Cardiac fibroblast (primary cell): Measurements from ENCODE around the gene AICDA.
A peak's percentile ranks its signal among the peaks of the same experiment; 100 is the strongest.
"Not testable (repeated sequence)": the region's sequence is repeated elsewhere in the genome, so short reads cannot be mapped to it uniquely, and the experiment has no call there.

ENCODE experiments used
- DNase-seq, 2 donors: peaks; one replicate each; pipeline versions ENCODE4 v3.0.0 to v3.0.0-alpha.2; 2010; ENCODE audit warnings: low read depth in 2 of 2
- H3K4me3 ChIP-seq, 2 donors: replicated peaks in 1 of 2; 1 replicate in 1 of 2; 2 replicates in 1 of 2; pipeline ENCODE4 v1.5.1; 2011; ENCODE audit warnings: low read depth in 2 of 2, low read length in 2 of 2, mild to moderate bottlenecking in 2 of 2, moderate library complexity in 1 of 2
- TF ChIP-seq, protein P1 (sequence below): IDR thresholded peaks from one replicate; pipeline ENCODE4 v1.5.1; 2011; ENCODE audit warnings: low read depth, mild to moderate bottlenecking, low read length, inconsistent platforms

The AICDA gene

GRCh38 chr12:8637244-8637643, 24.6 kb upstream of the AICDA start:
- TF ChIP-seq, protein P1, sequence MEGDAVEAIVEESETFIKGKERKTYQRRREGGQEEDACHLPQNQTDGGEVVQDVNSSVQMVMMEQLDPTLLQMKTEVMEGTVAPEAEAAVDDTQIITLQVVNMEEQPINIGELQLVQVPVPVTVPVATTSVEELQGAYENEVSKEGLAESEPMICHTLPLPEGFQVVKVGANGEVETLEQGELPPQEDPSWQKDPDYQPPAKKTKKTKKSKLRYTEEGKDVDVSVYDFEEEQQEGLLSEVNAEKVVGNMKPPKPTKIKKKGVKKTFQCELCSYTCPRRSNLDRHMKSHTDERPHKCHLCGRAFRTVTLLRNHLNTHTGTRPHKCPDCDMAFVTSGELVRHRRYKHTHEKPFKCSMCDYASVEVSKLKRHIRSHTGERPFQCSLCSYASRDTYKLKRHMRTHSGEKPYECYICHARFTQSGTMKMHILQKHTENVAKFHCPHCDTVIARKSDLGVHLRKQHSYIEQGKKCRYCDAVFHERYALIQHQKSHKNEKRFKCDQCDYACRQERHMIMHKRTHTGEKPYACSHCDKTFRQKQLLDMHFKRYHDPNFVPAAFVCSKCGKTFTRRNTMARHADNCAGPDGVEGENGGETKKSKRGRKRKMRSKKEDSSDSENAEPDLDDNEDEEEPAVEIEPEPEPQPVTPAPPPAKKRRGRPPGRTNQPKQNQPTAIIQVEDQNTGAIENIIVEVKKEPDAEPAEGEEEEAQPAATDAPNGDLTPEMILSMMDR, result no peak
- H3K4me3 ChIP-seq, result no peak overlapping the region
- no peak for DNase-seq

- no peak overlapping the region for H3K4me3 ChIP-seq
- no peak for DNase-seq
- TF ChIP-seq, protein P1, result no peak
These were observed 23.9 kb upstream of the AICDA start for GRCh38 chr12:8636581-8636980.

DNA sequence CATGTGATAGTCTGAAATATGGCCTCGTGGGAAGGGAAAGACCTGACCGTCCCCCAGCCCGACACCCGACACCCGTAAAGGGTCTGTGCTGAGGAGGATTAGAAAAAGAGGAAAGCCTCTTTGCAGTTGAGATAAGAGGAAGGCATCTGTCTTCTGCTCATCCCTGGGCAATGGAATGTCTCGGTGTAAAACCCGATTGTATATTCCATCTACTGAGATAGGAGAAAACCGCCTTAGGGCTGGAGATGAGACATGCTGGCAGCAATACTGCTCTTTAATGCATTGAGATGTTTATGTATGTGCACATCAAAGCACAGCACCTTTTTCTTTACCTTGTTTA, 23.3 kb upstream of the AICDA start:
- not testable (repeated sequence) for H3K4me3 ChIP-seq, DNase-seq

GRCh38 chr12:8635342-8636006, 22.8 kb upstream of the AICDA start:
- DNase-seq, H3K4me3 ChIP-seq: not testable (repeated sequence)

GRCh38 chr12:8630131-8630530, 17.5 kb upstream of the AICDA start:
- DNase-seq, result no peak
- no peak overlapping the region for H3K4me3 ChIP-seq
- TF ChIP-seq, protein P1, result no peak

- TF ChIP-seq, protein P1, result no peak
- no peak overlapping the region for H3K4me3 ChIP-seq
- DNase-seq, result peak; percentile 26 to 83
These were observed 16.9 kb upstream of the AICDA start for GRCh38 chr12:8629486-8630033.

GRCh38 chr12:8628731-8629130, 16.1 kb upstream of the AICDA start:
- DNase-seq, result peak in 1 of 2 donors; percentile 23
- TF ChIP-seq, protein P1, result no peak
- no peak overlapping the region for H3K4me3 ChIP-seq

DNA sequence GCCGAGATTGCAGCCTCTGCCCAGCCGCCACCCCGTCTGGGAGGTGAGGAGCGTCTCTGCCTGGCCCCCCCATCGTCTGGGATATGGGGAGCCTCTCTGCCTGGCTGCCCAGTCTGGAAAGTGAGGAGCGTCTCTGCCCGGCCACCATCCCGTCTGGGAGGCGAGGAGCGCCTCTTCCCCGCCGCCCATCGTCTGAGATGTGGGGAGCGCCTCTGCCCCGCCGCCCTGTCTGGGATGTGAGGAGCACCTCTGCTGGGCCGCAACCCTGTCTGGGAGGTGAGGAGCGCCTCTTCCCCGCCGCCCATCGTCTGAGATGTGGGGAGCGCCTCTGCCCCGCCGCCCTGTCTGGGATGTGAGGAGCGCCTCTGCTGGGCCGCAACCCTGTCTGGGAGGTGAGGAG, 12.1 kb upstream of the AICDA start:
- not testable (repeated sequence) for DNase-seq, H3K4me3 ChIP-seq
